ENCODE data around the gene INPP5D. TPM values are rescaled to one million over a fixed set of nuclear protein-coding genes. Genes with fewer than 3 reads are reported as not detected.
"Not testable (repeated sequence)": the region's sequence is repeated elsewhere in the genome, so short reads cannot be mapped to it uniquely, and the experiment has no call there.

Gene INPP5D
- total and polyA plus RNA-seq, 3 experiments from 2014 or later = 49.3 to 146 (median 51.0) TPM

- H3K27ac Mint-ChIP-seq = peak overlapping the region in 2 of 8 donors; percentile 12 to 40
- peaks cover 0 to 8% (median 8%) of the 10 kb centered on the region in 3 donors for H3K4me1 Mint-ChIP-seq
- peaks cover 13 to 95% (median 35%) of the 10 kb centered on the region in 3 donors for H3K36me3 Mint-ChIP-seq
- peak overlapping the region in 1 of 7 donors; percentile 11 for H3K4me3 Mint-ChIP-seq
- POLR2A ChIA-PET = no interaction called here
- H3K9me3 ChIP-seq (ENCODE audit: low read length) = no peaks in the 10 kb centered on the region
- no peak overlapping the region for H3K4me3 ChIP-seq (ENCODE audit: low read length)
- H3K4me1 ChIP-seq (ENCODE audit: insufficient read depth, low read length) = no peaks in the 10 kb centered on the region
- no peaks in the 10 kb centered on the region for H3K27me3 ChIP-seq (ENCODE audit: insufficient read depth, low read length, poor library complexity, severe bottlenecking)
- CTCF ChIA-PET = interaction anchor here (1.0 to 2.3 kb wide), 3 partner anchors 16 to 135 kb away, joined by 3 to 5 read pairs (median 3); no protein-coding TSS in a partner anchor
- H3K36me3 ChIP-seq (ENCODE audit: insufficient read depth, low read length) = peaks cover 66% of the 10 kb centered on the region
- no peaks in the 10 kb centered on the region for H3K9me3 Mint-ChIP-seq
- H3K27me3 Mint-ChIP-seq = peaks cover 0 to 1% of the 10 kb centered on the region in 2 donors
- H3K27ac ChIP-seq (ENCODE audit: low read depth, low read length) = no peak overlapping the region
- peak in 1 of 5 donors; percentile 23 for DNase-seq
Measured at GRCh38 chr2:233184669-233185068, 124.5 kb downstream of the INPP5D start.

GRCh38 chr2:233185330-233185729, 125.2 kb downstream of the INPP5D start:
- Mint-ChIP-seq H3K27me3 (peaks cover 0 to 1% of the 10 kb centered on the region in 2 donors), H3K4me1 (peaks cover 0 to 7% (median 5%) of the 10 kb centered on the region in 3 donors), H3K9me3 (no peaks in the 10 kb centered on the region), H3K36me3 (peaks cover 13 to 95% (median 37%) of the 10 kb centered on the region in 3 donors), H3K27ac (peak overlapping the region in 2 of 8 donors; percentile 31 to 51), H3K4me3 (no peak overlapping the region)
- Histone ChIP-seq H3K4me3 (ENCODE audit: low read length) (no peak overlapping the region), H3K36me3 (ENCODE audit: insufficient read depth, low read length) (peaks cover 66% of the 10 kb centered on the region), H3K4me1 (ENCODE audit: insufficient read depth, low read length) (no peaks in the 10 kb centered on the region), H3K27ac (ENCODE audit: low read depth, low read length) (no peak overlapping the region), H3K27me3 (ENCODE audit: insufficient read depth, low read length, poor library complexity, severe bottlenecking) (no peaks in the 10 kb centered on the region), H3K9me3 (ENCODE audit: low read length) (no peaks in the 10 kb centered on the region)
- ChIA-PET CTCF (interaction anchor here (1.0 to 2.3 kb wide), 2 partner anchors 15 to 131 kb away, joined by 3 to 5 read pairs; no protein-coding TSS in a partner anchor), POLR2A (no interaction called here)
- DNase-seq = no peak

- peaks cover 11 to 98% (median 40%) of the 10 kb centered on the region in 3 donors for H3K36me3 Mint-ChIP-seq
- H3K4me3 ChIP-seq (ENCODE audit: low read length) = no peak overlapping the region
- DNase-seq = no peak
- peak overlapping the region in 2 of 8 donors; percentile 47 to 69 for H3K27ac Mint-ChIP-seq
- peaks cover 0 to 1% of the 10 kb centered on the region in 2 donors for H3K27me3 Mint-ChIP-seq
- POLR2A ChIA-PET = no interaction called here
- no peaks in the 10 kb centered on the region for H3K9me3 ChIP-seq (ENCODE audit: low read length)
- H3K4me3 Mint-ChIP-seq = no peak overlapping the region
- H3K4me1 ChIP-seq (ENCODE audit: insufficient read depth, low read length) = no peaks in the 10 kb centered on the region
- H3K4me1 Mint-ChIP-seq = peaks cover 0 to 9% (median 5%) of the 10 kb centered on the region in 3 donors
- peaks cover 71% of the 10 kb centered on the region for H3K36me3 ChIP-seq (ENCODE audit: insufficient read depth, low read length)
- H3K9me3 Mint-ChIP-seq = no peaks in the 10 kb centered on the region
- no peak overlapping the region for H3K27ac ChIP-seq (ENCODE audit: low read depth, low read length)
- H3K27me3 ChIP-seq (ENCODE audit: insufficient read depth, low read length, poor library complexity, severe bottlenecking) = no peaks in the 10 kb centered on the region
- CTCF ChIA-PET = interaction anchor here (1.0 to 2.3 kb wide), 2 partner anchors 14 to 131 kb away, joined by 3 to 5 read pairs; no protein-coding TSS in a partner anchor
Measured at GRCh38 chr2:233185963-233186362, 125.8 kb downstream of the INPP5D start.

- Histone ChIP-seq H3K36me3 (ENCODE audit: insufficient read depth, low read length) (peaks cover 80% of the 10 kb centered on the region), H3K4me3 (ENCODE audit: low read length) (no peak overlapping the region), H3K9me3 (ENCODE audit: low read length) (no peaks in the 10 kb centered on the region), H3K27me3 (ENCODE audit: insufficient read depth, low read length, poor library complexity, severe bottlenecking) (no peaks in the 10 kb centered on the region), H3K4me1 (ENCODE audit: insufficient read depth, low read length) (no peaks in the 10 kb centered on the region), H3K27ac (ENCODE audit: low read depth, low read length) (no peak overlapping the region)
- no peak for DNase-seq
- peaks cover 0 to 1% of the 10 kb centered on the region in 2 donors for H3K27me3 Mint-ChIP-seq
- peaks cover 15 to 98% (median 43%) of the 10 kb centered on the region in 3 donors for H3K36me3 Mint-ChIP-seq
- H3K4me1 Mint-ChIP-seq = peaks cover 0 to 4% (median 2%) of the 10 kb centered on the region in 3 donors
- H3K9me3 Mint-ChIP-seq = no peaks in the 10 kb centered on the region
- POLR2A ChIA-PET = no interaction called here
- no peak overlapping the region for H3K4me3 Mint-ChIP-seq
- H3K27ac Mint-ChIP-seq = peak overlapping the region in 4 of 8 donors; percentile 52 to 88 (median 60)
- CTCF ChIA-PET = no interaction called here
Measured at GRCh38 chr2:233186851-233187250, 126.7 kb downstream of the INPP5D start.

GRCh38 chr2:233189025-233189424, 128.9 kb downstream of the INPP5D start:
- H3K4me1 Mint-ChIP-seq = peaks cover 0 to 4% (median 2%) of the 10 kb centered on the region in 3 donors
- H3K36me3 Mint-ChIP-seq = peaks cover 22 to 98% (median 39%) of the 10 kb centered on the region in 3 donors
- no peak overlapping the region for H3K27ac ChIP-seq (ENCODE audit: low read depth, low read length)
- H3K4me1 ChIP-seq (ENCODE audit: insufficient read depth, low read length) = no peaks in the 10 kb centered on the region
- no peaks in the 10 kb centered on the region for H3K9me3 ChIP-seq (ENCODE audit: low read length)
- no peak overlapping the region for H3K4me3 ChIP-seq (ENCODE audit: low read length)
- H3K27me3 ChIP-seq (ENCODE audit: insufficient read depth, low read length, poor library complexity, severe bottlenecking) = no peaks in the 10 kb centered on the region
- ChIA-PET POLR2A (no interaction called here), CTCF (interaction anchor here (1.4 kb wide), 1 partner anchor 135 kb away, joined by 5 read pairs; no protein-coding TSS in a partner anchor)
- H3K4me3 Mint-ChIP-seq = no peak overlapping the region
- peaks cover 69% of the 10 kb centered on the region for H3K36me3 ChIP-seq (ENCODE audit: insufficient read depth, low read length)
- H3K27ac Mint-ChIP-seq = peak overlapping the region in 1 of 8 donors; percentile 10
- DNase-seq = no peak
- peaks cover 0 to 1% of the 10 kb centered on the region in 2 donors for H3K27me3 Mint-ChIP-seq
- H3K9me3 Mint-ChIP-seq = no peaks in the 10 kb centered on the region

- Mint-ChIP-seq H3K36me3 (peaks cover 22 to 98% (median 42%) of the 10 kb centered on the region in 3 donors), H3K4me3 (peak overlapping the region in 1 of 7 donors; percentile 1), H3K27ac (peak overlapping the region in 6 of 8 donors; percentile 10 to 61 (median 31))
- H3K9me3 Mint-ChIP-seq; H3K27me3 Mint-ChIP-seq; H3K4me1 ChIP-seq (ENCODE audit: insufficient read depth, low read length); H3K4me1 Mint-ChIP-seq; H3K9me3 ChIP-seq (ENCODE audit: low read length); H3K4me3 ChIP-seq (ENCODE audit: low read length); CTCF ChIA-PET; POLR2A ChIA-PET; H3K27ac ChIP-seq (ENCODE audit: low read depth, low read length); DNase-seq; H3K27me3 ChIP-seq (ENCODE audit: insufficient read depth, low read length, poor library complexity, severe bottlenecking): not testable (repeated sequence)
- H3K36me3 ChIP-seq (ENCODE audit: insufficient read depth, low read length) = peaks cover 64% of the 10 kb centered on the region
Measured at GRCh38 chr2:233191016-233191415, 130.9 kb downstream of the INPP5D start.

GRCh38 chr2:233193738-233194137, 133.6 kb downstream of the INPP5D start:
- Mint-ChIP-seq H3K27me3 (no peaks in the 10 kb centered on the region), H3K27ac (peak overlapping the region in 4 of 8 donors; percentile 2 to 90 (median 60)), H3K36me3 (peaks cover 23 to 98% (median 44%) of the 10 kb centered on the region in 3 donors), H3K9me3 (no peaks in the 10 kb centered on the region), H3K4me1 (peaks cover 0 to 4% (median 4%) of the 10 kb centered on the region in 3 donors), H3K4me3 (no peak overlapping the region)
- no peaks in the 10 kb centered on the region for H3K9me3 ChIP-seq (ENCODE audit: low read length)
- H3K27ac ChIP-seq (ENCODE audit: low read depth, low read length) = no peak overlapping the region
- no peaks in the 10 kb centered on the region for H3K4me1 ChIP-seq (ENCODE audit: insufficient read depth, low read length)
- no peak overlapping the region for H3K4me3 ChIP-seq (ENCODE audit: low read length)
- DNase-seq = no peak
- ChIA-PET CTCF (no interaction called here), POLR2A (no interaction called here)
- H3K36me3 ChIP-seq (ENCODE audit: insufficient read depth, low read length) = peaks cover 70% of the 10 kb centered on the region
- no peaks in the 10 kb centered on the region for H3K27me3 ChIP-seq (ENCODE audit: insufficient read depth, low read length, poor library complexity, severe bottlenecking)

GRCh38 chr2:233195027-233195426, 134.9 kb downstream of the INPP5D start:
- Histone ChIP-seq H3K4me3 (ENCODE audit: low read length) (no peak overlapping the region), H3K27me3 (ENCODE audit: insufficient read depth, low read length, poor library complexity, severe bottlenecking) (no peaks in the 10 kb centered on the region), H3K36me3 (ENCODE audit: insufficient read depth, low read length) (peaks cover 68% of the 10 kb centered on the region), H3K27ac (ENCODE audit: low read depth, low read length) (no peak overlapping the region), H3K4me1 (ENCODE audit: insufficient read depth, low read length) (no peaks in the 10 kb centered on the region), H3K9me3 (ENCODE audit: low read length) (no peaks in the 10 kb centered on the region)
- Mint-ChIP-seq H3K27me3 (no peaks in the 10 kb centered on the region), H3K4me1 (peaks cover 0 to 4% (median 4%) of the 10 kb centered on the region in 3 donors), H3K36me3 (peaks cover 26 to 96% (median 41%) of the 10 kb centered on the region in 3 donors), H3K9me3 (no peaks in the 10 kb centered on the region), H3K27ac (peak overlapping the region in 2 of 8 donors; percentile 17 to 63), H3K4me3 (no peak overlapping the region)
- peak in 1 of 5 donors; percentile 12 for DNase-seq
- ChIA-PET POLR2A (no interaction called here), CTCF (no interaction called here)
